Vagina (tissue), 2 donors: ENCODE results near the gene NIP7. TPM values are rescaled to one million over a fixed set of nuclear protein-coding genes. Genes with fewer than 3 reads are reported as not detected.
A peak's percentile ranks its signal among the peaks of the same experiment; 100 is the strongest.
"Not testable (repeated sequence)": the region's sequence is repeated elsewhere in the genome, so short reads cannot be mapped to it uniquely, and the experiment has no call there.

Source experiments
- DNase-seq, 2 donors: peaks; one replicate each; pipeline ENCODE4 v3.0.0-alpha.2; 2017; ENCODE audit errors: extremely low spot score in 2 of 2
- H3K27ac ChIP-seq: fragments of 200-600 bp; sonication (generic); one replicate; pipeline ENCODE4 v1.5.1; 2019
- H3K27me3 ChIP-seq: fragments of 200-600 bp; sonication (generic); one replicate; pipeline ENCODE4 v1.5.1; 2019
- H3K36me3 ChIP-seq, 2 donors: fragments of 200-600 bp; sonication (generic); one replicate each; pipeline ENCODE4 v1.5.1; 2017 to 2019
- H3K4me1 ChIP-seq: fragments of 200-600 bp; sonication (generic); one replicate; pipeline ENCODE4 v1.5.1; 2019
- H3K4me3 ChIP-seq, 2 donors: fragments of 200-600 bp; sonication (generic); 1 replicate in 1 of 2; 2 replicates in 1 of 2; pipeline ENCODE4 v1.5.1; 2016 to 2019
- H3K9me3 ChIP-seq: fragments of 200-600 bp; sonication (generic); one replicate; pipeline ENCODE4 v1.5.1; 2019
- POLR2A ChIP-seq, 2 donors: fragments of 450-650 bp; IDR thresholded peaks; one replicate each; pipeline ENCODE4 v1.6.1; 2017; ENCODE audit warnings: antibody characterized with exemption in 2 of 2, mild to moderate bottlenecking in 2 of 2, moderate library complexity in 2 of 2
- POLR2AphosphoS5 ChIP-seq, 2 donors: sonication (generic); formaldehyde crosslinking; IDR thresholded peaks; one replicate each; pipeline ENCODE4 v1.9.0; 2017; ENCODE audit warnings: antibody characterized with exemption in 2 of 2, mild to moderate bottlenecking in 2 of 2, low read depth in 1 of 2; ENCODE audit not compliant: insufficient read depth in 1 of 2
- intact Hi-C: fragments of 100-400 bp; cut with DNase I; formaldehyde crosslinking; loops from one replicate; pipeline ENCODE4 v1.15.1; 2023
- total RNA-seq: library from RNA; depleted of rRNA; stranded (reverse); fragments of >200 nt; gene quantifications from one replicate; pipeline ENCODE4 v1.2.3, GENCODE V29; 2016
- TF ChIP-seq, protein P1 (sequence below), 3 experiments: fragments of 450-650 bp in 2 of 3; fragments of 200-600 bp in 1 of 3; sonication (generic) in 1 of 3; IDR thresholded peaks; one replicate each; pipeline ENCODE4 v1.5.1; 2017 to 2019; ENCODE audit warnings: antibody characterized with exemption in 3 of 3, mild to moderate bottlenecking in 2 of 3, moderate library complexity in 2 of 3

The NIP7 gene
- 15.2 TPM for total RNA-seq

DNA sequence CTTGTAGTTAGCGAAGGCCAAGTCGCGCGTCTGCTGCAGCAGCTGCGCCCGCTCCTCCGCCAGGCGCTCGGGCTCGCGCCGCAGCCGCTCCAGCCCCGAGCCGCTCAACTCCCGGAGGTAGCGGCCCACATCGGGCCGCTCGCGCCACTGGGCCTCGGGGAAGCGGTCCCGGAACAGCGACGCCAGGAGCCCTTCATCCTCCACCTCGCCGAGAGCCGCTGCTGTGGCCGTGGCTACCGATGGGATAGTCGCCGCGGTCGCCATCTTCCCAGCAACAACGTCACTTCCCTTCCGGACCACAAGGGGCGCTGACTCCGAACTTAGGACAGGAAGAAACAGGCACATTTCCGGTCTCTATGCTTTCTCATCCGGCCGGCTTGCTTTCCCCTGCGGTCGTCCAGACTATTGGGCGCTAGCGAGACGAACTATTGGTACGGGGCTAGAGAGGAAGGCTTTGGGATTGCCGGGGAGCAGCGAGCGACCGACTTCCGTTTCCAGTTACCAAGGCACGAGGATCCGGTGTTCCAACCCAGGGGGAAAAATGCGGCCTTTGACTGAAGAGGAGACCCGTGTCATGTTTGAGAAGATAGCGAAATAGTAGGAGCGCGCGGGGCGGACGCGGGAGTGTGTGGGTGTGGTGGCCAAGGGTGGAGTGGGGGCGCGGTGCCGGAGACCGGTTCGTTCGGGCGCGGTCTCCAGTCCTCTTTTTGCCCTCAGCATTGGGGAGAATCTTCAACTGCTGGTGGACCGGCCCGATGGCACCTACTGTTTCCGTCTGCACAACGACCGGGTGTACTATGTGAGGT is at the start of gene NIP7, which contains the start of gene COG8:
NIP7 (plus strand) TSS at position 484 of the 806 bp plus-strand sequence; CDS start at position 542, 58 bp downstream.
COG8 (minus strand) TSS at position 276 of the 806 bp plus-strand sequence; CDS start at position 264, 12 bp downstream.
- peak in 1 of 2 donors; percentile 97 for DNase-seq
- Histone ChIP-seq H3K9me3 (no peaks in the 10 kb centered on the region), H3K4me3 (peak within 1 kb of the TSS; percentile 82 to 93), H3K27ac (peak within 1 kb of the TSS; percentile 87), H3K4me1 (peaks cover 39% of the 10 kb centered on the region), H3K36me3 (peaks cover 0 to 42% of the 10 kb centered on the region in 2 donors), H3K27me3 (no peaks in the 10 kb centered on the region)
- TF ChIP-seq POLR2A (IDR thresholded peaks at IDR 0.05) (no peak), POLR2AphosphoS5 (IDR thresholded peaks at IDR 0.05; ENCODE audit: insufficient read depth in 1 of 2, low read depth in 1 of 2) (peak; percentile 79 to 97)
- TF ChIP-seq, protein P1, sequence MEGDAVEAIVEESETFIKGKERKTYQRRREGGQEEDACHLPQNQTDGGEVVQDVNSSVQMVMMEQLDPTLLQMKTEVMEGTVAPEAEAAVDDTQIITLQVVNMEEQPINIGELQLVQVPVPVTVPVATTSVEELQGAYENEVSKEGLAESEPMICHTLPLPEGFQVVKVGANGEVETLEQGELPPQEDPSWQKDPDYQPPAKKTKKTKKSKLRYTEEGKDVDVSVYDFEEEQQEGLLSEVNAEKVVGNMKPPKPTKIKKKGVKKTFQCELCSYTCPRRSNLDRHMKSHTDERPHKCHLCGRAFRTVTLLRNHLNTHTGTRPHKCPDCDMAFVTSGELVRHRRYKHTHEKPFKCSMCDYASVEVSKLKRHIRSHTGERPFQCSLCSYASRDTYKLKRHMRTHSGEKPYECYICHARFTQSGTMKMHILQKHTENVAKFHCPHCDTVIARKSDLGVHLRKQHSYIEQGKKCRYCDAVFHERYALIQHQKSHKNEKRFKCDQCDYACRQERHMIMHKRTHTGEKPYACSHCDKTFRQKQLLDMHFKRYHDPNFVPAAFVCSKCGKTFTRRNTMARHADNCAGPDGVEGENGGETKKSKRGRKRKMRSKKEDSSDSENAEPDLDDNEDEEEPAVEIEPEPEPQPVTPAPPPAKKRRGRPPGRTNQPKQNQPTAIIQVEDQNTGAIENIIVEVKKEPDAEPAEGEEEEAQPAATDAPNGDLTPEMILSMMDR (IDR thresholded peaks at IDR 0.05), result peak; percentile 64 to 84 (median 79)
- intact Hi-C loops, result no loop called here

DNA sequence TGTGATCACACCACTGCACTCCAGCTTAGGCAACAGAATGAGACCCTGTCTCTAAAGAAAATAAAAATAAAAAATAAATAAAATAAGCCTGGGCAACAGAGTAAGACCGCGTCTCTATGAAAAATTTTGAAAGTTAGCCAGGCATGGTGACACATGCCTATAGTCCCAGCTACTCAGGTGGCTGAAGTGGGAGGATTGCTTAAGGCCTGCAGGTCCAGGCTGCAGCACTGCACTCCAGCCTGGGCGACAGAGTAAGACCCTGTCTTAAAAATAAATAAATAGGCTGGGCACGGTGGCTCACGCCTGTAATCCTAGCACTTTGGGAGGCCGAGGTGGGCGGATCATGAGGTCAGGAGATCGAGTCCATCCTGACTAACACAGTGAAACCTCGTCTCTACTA is 47.9 kb upstream of the NIP7 start:
- H3K4me1 ChIP-seq, H3K9me3 ChIP-seq, H3K27me3 ChIP-seq, H3K4me3 ChIP-seq, H3K36me3 ChIP-seq, intact Hi-C loops, H3K27ac ChIP-seq: not testable (repeated sequence)
- peak in 1 of 2 donors; percentile 8 for DNase-seq

DNA sequence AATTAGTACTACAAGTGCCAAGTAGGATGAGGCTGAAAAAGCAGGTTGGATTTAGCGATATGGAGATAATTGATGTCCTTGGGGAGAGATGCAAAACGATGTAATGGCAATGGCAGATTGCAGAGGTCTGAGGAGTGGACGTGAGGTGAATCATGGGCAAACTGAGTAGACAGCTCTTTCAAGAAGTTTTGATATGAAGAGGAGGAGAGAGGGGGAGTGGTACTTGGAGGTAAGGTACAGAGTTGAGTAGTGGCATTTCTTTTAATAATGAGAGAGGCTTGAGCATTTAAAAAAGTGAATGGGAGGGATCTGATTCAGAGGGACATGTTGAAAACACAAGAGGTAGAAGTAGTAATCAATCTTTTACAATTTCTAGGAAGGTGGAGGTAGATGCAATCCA is 46.2 kb upstream of the NIP7 start:
- Histone ChIP-seq H3K27ac (no peak overlapping the region), H3K9me3 (no peaks in the 10 kb centered on the region), H3K27me3 (no peaks in the 10 kb centered on the region), H3K4me3 (no peak overlapping the region), H3K4me1 (no peaks in the 10 kb centered on the region), H3K36me3 (no peaks in the 10 kb centered on the region)
- intact Hi-C loops, result no loop called here
- TF ChIP-seq, protein P1 (IDR thresholded peaks at IDR 0.05), result no peak
- TF ChIP-seq POLR2AphosphoS5 (IDR thresholded peaks at IDR 0.05; ENCODE audit: insufficient read depth in 1 of 2, low read depth in 1 of 2), result no peak
- no peak for TF ChIP-seq POLR2A (IDR thresholded peaks at IDR 0.05)
- DNase-seq, result no peak

DNA sequence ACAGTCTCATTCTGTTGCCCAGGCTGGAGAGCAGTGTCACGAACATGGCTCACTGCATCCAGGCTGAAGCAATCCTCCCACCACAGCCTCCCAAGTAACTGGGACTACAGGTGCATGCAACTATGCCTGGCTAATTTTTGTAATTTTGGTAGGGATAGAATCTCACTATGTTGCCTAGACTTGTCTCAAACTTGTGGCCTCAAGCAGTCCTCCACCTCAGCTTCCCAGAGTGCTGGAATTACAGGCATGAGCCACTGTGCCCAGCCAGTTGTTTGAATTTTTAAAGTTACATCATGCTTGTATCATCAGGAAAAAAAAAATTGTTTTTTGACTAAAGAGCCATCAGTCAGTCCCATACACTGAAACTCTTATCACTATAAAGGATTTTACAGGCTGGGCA is 45.5 kb upstream of the NIP7 start:
- Histone ChIP-seq H3K27ac (no peak overlapping the region), H3K36me3 (no peaks in the 10 kb centered on the region), H3K9me3 (no peaks in the 10 kb centered on the region), H3K4me3 (no peak overlapping the region), H3K27me3 (no peaks in the 10 kb centered on the region), H3K4me1 (no peaks in the 10 kb centered on the region)
- intact Hi-C loops, result no loop called here
- peak in 1 of 2 donors; percentile 52 for DNase-seq
- TF ChIP-seq, protein P1 (IDR thresholded peaks at IDR 0.05), result no peak
- TF ChIP-seq POLR2A (IDR thresholded peaks at IDR 0.05), result no peak
- TF ChIP-seq POLR2AphosphoS5 (IDR thresholded peaks at IDR 0.05; ENCODE audit: insufficient read depth in 1 of 2, low read depth in 1 of 2), result no peak

DNA sequence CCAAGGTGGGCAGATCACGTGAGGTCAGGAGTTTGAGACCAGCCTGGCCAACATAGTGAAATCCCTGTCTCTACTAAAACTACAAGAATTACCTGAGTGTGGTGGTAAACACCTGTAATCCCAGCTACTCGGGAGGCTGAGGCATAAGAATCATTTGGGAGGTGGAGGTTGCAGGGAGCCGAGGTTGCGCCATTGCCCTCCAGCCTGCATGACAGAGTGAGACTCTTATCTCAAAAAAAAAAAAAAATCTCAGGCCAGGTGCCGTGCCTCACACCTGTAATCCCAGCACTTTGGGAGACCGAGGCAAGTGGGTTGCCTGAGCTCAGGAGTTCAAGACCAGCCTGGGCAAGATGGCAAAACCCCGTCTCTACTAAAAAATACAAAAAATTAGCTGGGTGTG is 42.8 kb upstream of the NIP7 start:
- peaks cover 0 to 25% of the 10 kb centered on the region in 2 donors for H3K36me3 ChIP-seq
- intact Hi-C loops, H3K4me1 ChIP-seq, H3K27ac ChIP-seq, H3K27me3 ChIP-seq, H3K9me3 ChIP-seq, H3K4me3 ChIP-seq: not testable (repeated sequence)
- DNase-seq, result peak in 1 of 2 donors; percentile 29

DNA sequence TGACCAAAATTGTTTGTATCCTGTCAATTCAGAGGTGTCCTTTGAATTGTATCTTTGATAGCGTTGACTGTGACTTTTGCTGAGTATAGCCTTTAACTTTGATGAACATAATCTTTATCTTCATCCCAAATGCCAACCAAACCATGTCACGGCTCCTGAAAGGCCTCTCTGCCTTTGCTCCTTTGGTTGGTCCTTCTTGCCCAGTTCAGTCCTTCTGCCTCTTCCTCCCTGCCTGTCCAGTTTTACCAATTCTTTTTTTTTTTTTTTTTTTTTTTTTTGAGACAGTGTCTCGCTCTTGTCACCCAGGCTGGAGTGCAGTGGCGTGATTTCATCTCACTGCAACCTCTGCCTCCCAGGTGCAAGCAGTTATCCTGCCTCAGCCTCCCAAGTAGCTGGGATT is 41.3 kb upstream of the NIP7 start:
- peaks cover 0 to 28% of the 10 kb centered on the region in 2 donors for H3K36me3 ChIP-seq
- no peaks in the 10 kb centered on the region for H3K9me3 ChIP-seq
- H3K27ac ChIP-seq, result no peak overlapping the region
- H3K4me1 ChIP-seq, result no peaks in the 10 kb centered on the region
- intact Hi-C loops, result no loop called here
- DNase-seq, result peak in 1 of 2 donors; percentile 20
- TF ChIP-seq, protein P1 (IDR thresholded peaks at IDR 0.05), result no peak
- TF ChIP-seq POLR2AphosphoS5 (IDR thresholded peaks at IDR 0.05; ENCODE audit: insufficient read depth in 1 of 2, low read depth in 1 of 2) (no peak), POLR2A (IDR thresholded peaks at IDR 0.05) (no peak)
- no peaks in the 10 kb centered on the region for H3K27me3 ChIP-seq
- H3K4me3 ChIP-seq, result no peak overlapping the region
